Esophagus muscularis mucosa (tissue), 4 donors: ENCODE measurements around the gene UCK2.

Source experiments
- CTCF ChIP-seq, 3 experiments: fragments of 200-600 bp in 2 of 3; fragments of 450-650 bp in 1 of 3; sonication (generic) in 2 of 3; IDR thresholded peaks; one replicate each; pipeline ENCODE4 v1.5.1; 2017 to 2019; ENCODE audit warnings: antibody characterized with exemption in 3 of 3, mild to moderate bottlenecking in 2 of 3, moderate library complexity in 1 of 3
- EP300 ChIP-seq: sonication (generic); formaldehyde crosslinking; IDR thresholded peaks from one replicate; pipeline ENCODE4 v1.6.1; 2017; ENCODE audit warnings: antibody characterized with exemption
- POLR2A ChIP-seq: fragments of 450-650 bp; IDR thresholded peaks from one replicate; pipeline ENCODE4 v1.6.1; 2017; ENCODE audit warnings: antibody characterized with exemption, moderate library complexity, mild to moderate bottlenecking, low read depth

- no peak for TF ChIP-seq CTCF (IDR thresholded peaks at IDR 0.05)
- TF ChIP-seq POLR2A: no peak
- no peak for TF ChIP-seq EP300
These were observed 79.9 kb downstream of the UCK2 start for GRCh38 chr1:165907256-165907857.
